ENCODE results near the gene RHBDL1. TPM values are rescaled to one million over a fixed set of nuclear protein-coding genes. Genes with fewer than 3 reads are reported as not detected.

Gene RHBDL1
- total RNA-seq, 1 donor from 2014 or later, result 2.1 TPM

DNA sequence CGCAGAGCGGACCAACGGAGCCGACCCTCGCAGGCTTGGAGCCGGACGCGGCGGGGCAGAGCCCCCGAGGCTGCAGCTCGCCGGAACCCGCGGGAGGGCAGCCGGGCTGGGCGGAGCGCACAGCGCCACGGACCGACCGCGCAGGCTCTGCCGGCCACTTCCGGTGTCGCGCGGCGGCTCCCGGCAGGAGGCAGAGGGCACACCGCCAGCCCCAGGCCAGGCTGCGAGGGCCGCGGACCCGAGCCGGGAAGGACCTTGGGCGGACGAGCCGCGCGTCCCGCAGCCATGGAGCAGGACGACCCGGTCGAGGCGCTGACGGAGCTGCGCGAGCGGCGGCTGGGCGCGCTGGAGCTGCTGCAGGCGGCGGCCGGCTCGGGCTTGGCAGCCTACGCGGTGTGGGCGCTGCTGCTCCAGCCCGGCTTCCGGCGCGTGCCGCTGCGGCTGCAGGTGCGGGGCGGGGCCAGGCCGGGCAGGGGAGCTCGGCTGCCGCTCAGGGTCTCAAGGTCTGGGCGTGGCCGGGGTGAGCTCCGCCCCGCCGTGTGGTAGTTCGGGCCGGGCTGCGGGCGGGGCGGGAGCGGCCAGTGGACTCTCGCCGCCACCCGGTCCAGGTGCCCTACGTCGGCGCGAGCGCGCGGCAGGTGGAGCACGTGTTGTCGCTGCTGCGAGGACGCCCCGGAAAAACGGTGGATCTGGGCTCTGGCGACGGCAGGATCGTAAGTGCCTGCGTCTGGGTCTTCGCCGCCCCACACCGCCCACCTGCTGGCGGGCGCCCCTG lies 45.7 kb downstream of the RHBDL1 start, which contains the start of gene ANTKMT:
Gene ANTKMT, plus strand, starts transcription at position 157 of the 775 bp plus-strand sequence. Its CDS starts 129 bp downstream, at position 286.
- intact Hi-C loops (cut with DNase I), result loop anchor here (5.0 kb wide), 1 partner anchor 34 kb away; no protein-coding TSS in a partner anchor

DNA sequence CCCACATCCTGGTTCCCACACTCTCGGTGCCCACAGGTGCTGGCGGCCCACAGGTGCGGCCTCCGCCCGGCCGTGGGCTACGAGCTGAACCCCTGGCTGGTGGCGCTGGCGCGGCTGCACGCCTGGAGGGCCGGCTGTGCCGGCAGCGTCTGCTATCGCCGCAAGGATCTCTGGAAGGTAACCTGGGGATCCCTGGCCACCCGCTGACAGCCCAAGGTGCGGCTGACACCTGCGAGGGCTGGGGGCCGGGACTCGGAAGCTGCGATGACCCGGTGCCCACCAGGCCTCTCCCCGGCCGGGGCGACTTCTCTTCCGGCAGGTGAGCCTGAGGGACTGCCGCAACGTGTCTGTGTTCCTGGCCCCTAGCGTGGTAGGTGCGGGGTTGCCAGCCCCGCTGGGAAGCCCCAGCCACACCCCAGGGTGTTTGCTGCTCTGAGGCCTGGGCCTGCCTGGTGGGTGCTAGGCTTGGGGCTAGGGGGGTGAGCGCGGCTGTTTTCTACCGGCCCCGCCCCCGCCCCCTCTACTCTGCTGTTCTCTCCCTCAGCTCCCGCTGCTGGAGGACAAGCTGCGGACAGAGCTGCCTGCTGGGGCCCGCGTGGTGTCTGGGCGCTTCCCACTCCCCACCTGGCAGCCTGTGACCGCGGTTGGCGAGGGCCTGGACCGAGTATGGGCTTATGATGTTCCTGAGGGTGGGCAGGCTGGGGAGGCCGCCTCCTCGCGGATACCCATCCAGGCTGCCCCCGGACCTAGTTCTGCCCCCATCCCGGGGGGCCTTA lies 46.5 kb downstream of the RHBDL1 start:
- DNase-seq (ENCODE audit: missing footprints) (no peak), ATAC-seq (no peak)
- intact Hi-C loops (cut with DNase I), result loop anchor here (5.0 kb wide), 1 partner anchor 35 kb away; no protein-coding TSS in a partner anchor

More for the DNA sequence above, 45.7 kb downstream of the RHBDL1 start, which contains the start of gene ANTKMT:
- peak; percentile 89 for DNase-seq (ENCODE audit: missing footprints)
- ATAC-seq, result peak; percentile 88

DNA sequence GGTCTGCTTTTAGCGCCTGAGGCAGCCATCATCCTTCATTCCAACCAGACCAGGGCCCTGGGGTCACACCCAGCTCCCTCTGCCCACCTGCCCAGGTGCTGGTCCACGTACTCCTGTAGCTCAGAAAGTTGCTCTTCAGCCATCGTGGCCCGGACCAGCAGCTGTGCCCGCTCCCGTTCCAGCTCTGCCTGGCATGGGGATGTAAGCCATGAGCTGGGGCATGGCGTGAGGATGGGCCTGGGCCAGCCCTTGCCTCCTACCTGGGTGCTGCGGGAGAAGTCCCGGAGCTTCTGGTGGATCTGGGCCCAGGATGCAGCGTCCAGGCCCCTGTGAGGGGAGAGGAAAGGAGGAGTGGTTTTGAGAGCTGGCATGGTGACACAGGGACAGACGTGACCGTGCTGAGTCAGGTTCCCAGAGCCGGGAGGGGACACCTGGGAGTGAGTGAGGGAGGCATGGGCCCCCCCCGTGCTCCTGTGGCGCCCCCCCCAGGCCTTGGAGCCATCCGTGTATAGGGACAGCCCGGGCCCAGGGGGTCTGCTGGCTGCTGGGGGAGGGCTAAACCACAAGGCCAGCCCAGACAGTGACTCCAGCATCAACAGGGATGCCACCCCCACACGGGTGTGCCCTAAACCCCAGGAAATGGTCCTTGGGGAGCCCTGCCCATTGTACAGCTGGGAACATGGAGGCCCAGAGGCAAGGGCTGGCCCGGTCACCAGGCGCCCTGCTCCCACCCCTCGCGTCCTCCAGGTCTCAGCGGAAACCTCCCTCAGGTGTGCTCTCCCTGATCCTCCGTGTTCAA lies 47.6 kb downstream of the RHBDL1 start:
- DNase-seq (ENCODE audit: missing footprints) (no peak), ATAC-seq (no peak)
- intact Hi-C loops (cut with DNase I), result loop anchor here (5.0 kb wide), 1 partner anchor 36 kb away; no protein-coding TSS in a partner anchor

DNA sequence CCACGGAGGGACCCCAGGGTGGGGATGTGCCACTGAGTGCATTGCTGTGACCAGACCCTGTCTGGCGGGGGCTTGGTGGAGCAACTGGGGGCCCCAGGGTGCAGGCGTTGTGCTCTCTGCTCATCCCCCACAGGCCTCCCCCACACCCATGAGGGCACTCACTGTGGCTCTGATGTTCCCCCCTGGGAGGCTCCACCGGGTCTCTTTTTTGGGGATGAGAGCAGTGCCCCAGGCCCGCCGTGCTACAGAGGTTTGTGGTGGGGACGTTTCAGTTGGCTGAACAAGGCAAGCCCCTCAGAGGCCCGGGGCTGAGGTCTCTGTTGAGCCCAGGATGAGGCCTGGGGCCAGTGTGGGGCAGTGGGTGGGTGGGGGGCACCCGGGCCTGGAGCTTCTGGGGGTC lies 48.2 kb downstream of the RHBDL1 start:
- DNase-seq (ENCODE audit: missing footprints) (no peak), ATAC-seq (no peak)
- intact Hi-C loops (cut with DNase I), result loop anchor here (5.0 kb wide), 1 partner anchor 36 kb away; no protein-coding TSS in a partner anchor

DNA sequence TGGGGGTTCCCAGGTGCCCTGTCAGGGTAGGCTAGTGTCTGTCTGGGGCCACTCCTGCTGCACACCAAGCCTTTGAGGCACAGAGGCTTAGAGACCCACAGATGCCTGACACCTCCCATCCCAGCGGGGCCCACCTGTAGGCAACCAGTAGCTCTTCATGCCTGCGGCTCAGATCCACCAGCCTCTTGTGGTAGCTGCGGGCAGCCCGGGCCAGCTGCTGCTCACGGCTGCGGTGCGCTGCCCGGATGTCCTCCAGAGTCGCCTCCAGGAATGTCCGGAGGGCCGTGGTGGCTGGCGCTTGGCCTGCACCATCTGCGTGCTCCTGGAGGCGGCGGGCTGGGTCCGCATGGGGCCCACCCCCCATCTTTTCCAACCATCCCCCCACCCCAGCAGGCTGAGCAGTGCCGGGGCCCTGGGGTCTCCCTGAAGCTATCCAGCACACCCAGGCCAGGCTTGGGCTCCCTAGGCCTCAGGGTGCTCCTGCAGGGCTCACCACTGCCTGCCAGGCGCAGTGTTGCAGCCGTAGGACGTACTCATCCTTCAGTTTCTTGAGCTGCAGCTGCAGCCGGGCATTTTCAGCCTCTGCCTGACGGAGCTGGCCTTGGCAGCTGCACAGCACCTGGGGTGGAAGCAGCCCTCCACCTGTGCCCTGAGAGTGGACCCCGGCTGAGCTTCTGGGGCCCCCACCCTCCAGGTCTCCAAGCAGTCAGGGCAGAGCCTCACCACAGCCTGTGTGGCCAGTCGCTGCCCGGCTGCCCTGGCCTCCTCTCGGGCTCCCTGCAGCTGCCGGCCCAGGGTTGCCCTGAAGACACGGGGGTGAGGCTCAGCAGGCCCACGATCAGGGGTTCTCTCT lies 48.9 kb downstream of the RHBDL1 start:
- intact Hi-C loops (cut with DNase I), result loop anchor here (5.0 kb wide), 1 partner anchor 37 kb away; no protein-coding TSS in a partner anchor
- no peak for DNase-seq (ENCODE audit: missing footprints)
- ATAC-seq, result no peak

DNA sequence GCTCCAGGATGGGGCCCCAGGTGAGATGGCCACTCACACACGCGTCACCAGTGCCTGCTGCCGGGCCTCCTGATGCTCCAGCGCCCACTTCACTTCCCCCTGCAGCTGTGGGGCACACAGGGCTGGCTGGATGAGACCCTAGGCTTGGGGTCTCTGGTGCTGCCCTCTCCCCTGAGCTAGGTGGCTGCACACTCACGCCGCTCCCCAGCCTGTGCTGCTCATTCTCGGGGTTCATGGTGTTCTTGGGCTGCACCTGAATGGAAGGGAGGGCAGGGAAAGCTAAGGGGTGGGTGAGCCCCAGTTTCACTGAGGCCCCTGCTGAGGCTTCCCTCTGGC lies 49.5 kb downstream of the RHBDL1 start:
- no peak for ATAC-seq
- no peak for DNase-seq (ENCODE audit: missing footprints)
- intact Hi-C loops (cut with DNase I), result no loop called here

DNA sequence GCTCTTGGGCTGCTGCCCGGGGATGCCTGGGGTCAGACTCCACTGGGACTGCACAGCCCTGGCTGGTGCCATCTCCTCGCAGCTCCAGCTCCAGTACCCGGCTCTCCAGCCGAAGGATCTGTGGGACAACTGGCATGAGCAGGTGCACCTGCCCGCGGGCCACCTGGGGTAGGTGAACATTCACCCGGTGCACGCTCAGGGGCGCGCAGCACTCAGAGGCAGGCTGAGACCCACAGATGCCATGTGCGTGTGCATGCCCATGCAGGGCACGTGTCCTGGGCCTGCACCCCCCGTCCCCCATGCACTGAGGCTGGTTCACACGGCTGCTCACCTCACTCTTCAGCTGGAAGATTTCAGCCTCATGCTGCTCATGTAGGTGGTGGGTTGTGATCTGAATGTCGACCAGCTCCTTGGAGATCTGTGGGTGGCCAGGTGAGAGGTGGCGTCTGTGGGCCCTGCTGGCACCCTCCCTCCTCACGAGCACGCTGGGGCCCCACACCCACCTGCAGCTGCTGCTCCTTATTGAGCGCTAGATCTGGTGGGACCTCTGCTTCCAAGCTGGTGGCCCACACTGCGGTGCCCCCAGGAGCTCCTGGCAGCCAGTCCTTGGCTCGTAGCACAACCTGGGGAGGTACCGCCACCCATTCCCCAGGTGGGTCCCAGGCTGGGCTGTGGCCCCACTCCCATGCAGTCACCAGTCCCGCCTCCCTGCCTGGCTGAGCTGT lies 50.2 kb downstream of the RHBDL1 start:
- ATAC-seq (no peak), DNase-seq (ENCODE audit: missing footprints) (no peak)
- intact Hi-C loops (cut with DNase I), result no loop called here

DNA sequence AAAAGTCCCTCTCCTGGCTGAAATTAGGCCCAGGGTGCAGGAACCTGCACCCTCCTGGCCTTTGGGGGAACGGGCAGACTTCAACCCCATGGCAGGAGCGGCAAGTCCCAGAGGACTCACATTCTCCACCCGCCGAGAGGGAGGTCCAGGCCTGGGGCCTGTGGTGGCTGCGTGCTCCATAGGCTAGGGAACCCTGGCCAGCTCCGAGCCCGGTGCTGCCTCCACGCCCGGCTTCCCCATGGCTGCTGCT lies 50.6 kb downstream of the RHBDL1 start:
- DNase-seq (ENCODE audit: missing footprints) (no peak), ATAC-seq (no peak)
- intact Hi-C loops (cut with DNase I), result no loop called here

DNA sequence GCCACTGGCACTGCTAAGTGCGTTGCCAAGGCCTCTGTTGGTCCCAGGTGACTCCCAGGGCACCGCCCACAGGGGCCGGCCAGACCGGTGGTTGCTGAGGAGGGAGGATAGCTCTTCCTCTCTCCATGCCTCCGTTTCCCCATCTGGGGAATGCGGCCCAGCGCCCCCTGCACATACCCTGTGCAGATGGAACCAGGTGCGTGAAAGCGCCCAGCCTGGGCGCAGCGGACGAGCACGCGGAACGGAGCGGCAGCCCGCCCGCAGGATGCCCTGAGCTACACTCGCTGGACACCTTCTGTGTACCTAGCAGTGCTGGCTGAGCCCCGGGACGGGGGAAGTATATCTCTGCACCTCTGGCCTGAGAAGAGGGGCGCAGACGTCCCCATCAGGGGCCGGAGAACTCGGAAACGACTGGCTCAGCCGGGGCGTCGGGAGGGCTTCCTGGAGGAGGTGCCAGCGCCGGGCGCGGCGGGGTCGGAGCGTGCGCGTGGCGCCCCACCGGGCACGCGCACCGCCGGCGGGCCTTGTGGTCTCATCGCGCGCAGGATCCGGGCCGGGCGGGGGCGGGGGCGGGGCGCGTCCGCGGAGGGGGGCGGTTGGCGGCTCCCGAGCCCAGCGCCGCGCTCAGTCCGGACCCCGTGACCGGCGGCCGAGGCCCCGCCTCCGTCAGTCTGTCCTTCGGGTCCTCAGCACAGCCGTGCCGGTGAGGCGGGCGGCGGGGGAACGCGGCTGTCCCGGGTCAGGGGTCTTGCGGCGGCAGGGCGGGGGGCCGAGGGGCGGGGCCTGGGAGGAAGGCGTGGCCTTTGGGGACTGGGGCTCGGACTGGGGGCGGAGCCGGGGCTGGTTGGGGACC lies 51.2 kb downstream of the RHBDL1 start, which contains the start of the genes CCDC78 and HAGHL:
Gene CCDC78, minus strand, starts transcription at position 6 of the 853 bp plus-strand sequence. CDS start 76 bp downstream, outside the sequence.
Gene HAGHL, plus strand, starts transcription at position 669 of the 853 bp plus-strand sequence. CDS start 404 bp downstream, outside the sequence.
- intact Hi-C loops (cut with DNase I), result no loop called here
- DNase-seq (ENCODE audit: missing footprints) (no peak), ATAC-seq (peak; percentile 45)

DNA sequence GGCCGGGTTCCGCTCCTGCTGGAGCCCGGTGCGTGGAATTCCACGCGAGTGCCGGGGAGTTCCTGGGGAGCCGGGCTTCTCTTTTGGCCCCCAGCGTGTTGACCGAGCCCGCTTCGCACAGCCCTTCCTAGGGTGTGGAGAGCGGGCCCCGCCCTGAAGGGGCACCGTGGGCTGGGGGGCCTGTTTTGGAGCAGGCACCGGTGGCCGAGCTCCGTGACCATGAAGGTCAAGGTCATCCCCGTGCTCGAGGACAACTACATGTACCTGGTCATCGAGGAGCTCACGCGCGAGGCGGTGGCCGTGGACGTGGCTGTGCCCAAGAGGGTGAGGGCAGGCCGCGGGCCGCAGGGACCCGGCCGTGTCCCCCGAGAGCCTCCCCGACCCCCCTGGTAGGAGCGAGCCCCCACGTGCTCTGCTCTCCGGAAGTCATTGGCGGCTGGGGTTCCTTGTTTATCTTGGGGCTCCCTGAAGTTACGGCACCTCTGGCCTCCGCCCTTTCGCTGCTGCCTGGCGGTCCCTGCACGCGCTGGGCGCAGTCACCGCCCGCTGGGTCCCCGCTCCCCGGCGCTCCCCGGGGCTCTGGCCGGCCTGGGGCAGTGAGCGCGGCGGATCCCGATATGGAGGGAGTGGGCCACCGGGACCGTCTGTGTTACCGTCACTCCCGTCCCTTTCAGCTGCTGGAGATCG lies 52.0 kb downstream of the RHBDL1 start:
- DNase-seq (ENCODE audit: missing footprints), result no peak

More for the DNA sequence above, 52.0 kb downstream of the RHBDL1 start:
- intact Hi-C loops (cut with DNase I), result no loop called here
- no peak for ATAC-seq

Other genes with a start within 250 kb of the RHBDL1 start
- 16.8 TPM for gene CAPN15, start 148.0 kb upstream of the RHBDL1 start, total RNA-seq
- gene PRR35, start 115.3 kb upstream of the RHBDL1 start, total RNA-seq, result not detected
- 0.57 TPM for gene NHLRC4, start 108.7 kb upstream of the RHBDL1 start, total RNA-seq
- 16.6 TPM for gene PIGQ, start 105.7 kb upstream of the RHBDL1 start, total RNA-seq
- 8.8 TPM for gene RAB40C, start 85.6 kb upstream of the RHBDL1 start, total RNA-seq
- 0.16 TPM for gene WFIKKN1, start 44.7 kb upstream of the RHBDL1 start, total RNA-seq
- 53.5 TPM for gene METTL26, start 39.4 kb upstream of the RHBDL1 start, total RNA-seq
- gene MCRIP2, start 33.8 kb upstream of the RHBDL1 start, total RNA-seq, result 194 TPM
- gene WDR90, start 26.3 kb upstream of the RHBDL1 start, total RNA-seq, result 7.7 TPM
- 86.0 TPM for gene RHOT2, start 7.5 kb upstream of the RHBDL1 start, total RNA-seq
- gene STUB1, start 4.7 kb downstream of the RHBDL1 start, total RNA-seq, result 120 TPM
- 46.4 TPM for gene JMJD8, start 8.7 kb downstream of the RHBDL1 start, total RNA-seq
- 7.8 TPM for gene WDR24, start 14.7 kb downstream of the RHBDL1 start, total RNA-seq
- not detected for gene FBXL16, start 30.1 kb downstream of the RHBDL1 start, total RNA-seq
- gene METRN, start 39.4 kb downstream of the RHBDL1 start, total RNA-seq, result 60.4 TPM
- 29.1 TPM for gene ANTKMT, start 45.5 kb downstream of the RHBDL1 start, total RNA-seq
- gene CCDC78, start 50.8 kb downstream of the RHBDL1 start, total RNA-seq, result 0.49 TPM
- 18.7 TPM for gene HAGHL, start 51.4 kb downstream of the RHBDL1 start, total RNA-seq
- gene CIAO3, start 65.3 kb downstream of the RHBDL1 start, total RNA-seq, result 32.2 TPM
- 1.9 TPM for gene MSLN, start 85.1 kb downstream of the RHBDL1 start, total RNA-seq
- 9.7 TPM for gene RPUSD1, start 112.7 kb downstream of the RHBDL1 start, total RNA-seq
- 6.4 TPM for gene CHTF18, start 112.9 kb downstream of the RHBDL1 start, total RNA-seq
- gene GNG13, start 125.1 kb downstream of the RHBDL1 start, total RNA-seq, result not detected